SK-N-SH (cell line): ENCODE results near the gene MAPK10. TPM values are rescaled to one million over a fixed set of nuclear protein-coding genes. Genes with fewer than 3 reads are reported as not detected.

ENCODE experiments used
- CTCF ChIA-PET: fragments of 300-600, 350-600 bp; formaldehyde crosslinking; extraction: SDS; loops from one replicate; lab custom pipeline; 2021; lab: Yijun Ruan, JAX
- POLR2A ChIA-PET: fragments of 350-600 bp; sonication (Branson Sonifier 250); formaldehyde crosslinking; extraction: SDS; loops from one replicate; lab custom pipeline; 2020; ENCODE audit warnings: antibody characterized with exemption, inconsistent platforms; lab: Yijun Ruan, JAX
- DNase-seq: peaks from one replicate; pipeline ENCODE4 v3.0.0; 2012
- H2AFZ ChIP-seq: fragments of 200-600 bp; sonication (generic); 2 replicates; pipeline ENCODE4 v1.8.1; 2016; ENCODE audit warnings: antibody characterized with exemption, mild to moderate bottlenecking, low read depth
- H3F3A ChIP-seq: fragments of 200-600 bp; sonication (generic); replicated peaks from 2 replicates; pipeline ENCODE3; 2016; ENCODE audit warnings: antibody characterized with exemption, mild to moderate bottlenecking; ENCODE audit not compliant: insufficient read depth
- H3K27ac ChIP-seq, 2 experiments: fragments of 200-500 bp in 1 of 2; fragments of 200-600 bp in 1 of 2; sonication (Bioruptor generic) in 1 of 2; sonication (generic), shearing (Covaris generic) in 1 of 2; 2 replicates each; pipeline versions ENCODE4 v1.5.1 to v1.6.1; 2014 to 2016; ENCODE audit warnings: low read depth in 2 of 2, inconsistent platforms in 1 of 2, low read length in 1 of 2, mild to moderate bottlenecking in 1 of 2, mixed read lengths in 1 of 2
- H3K27me3 ChIP-seq: fragments of 200-600 bp; sonication (generic), shearing (Covaris generic); 2 replicates; pipeline ENCODE4 v1.6.1; 2016; ENCODE audit warnings: mixed run types; ENCODE audit not compliant: insufficient read depth
- H3K36me3 ChIP-seq, 2 experiments: fragments of 200-500 bp in 1 of 2; fragments of 200-600 bp in 1 of 2; sonication (Bioruptor generic) in 1 of 2; sonication (generic) in 1 of 2; replicated peaks in 1 of 2; 2 replicates each; pipeline versions ENCODE3 to v1.5.1; 2014 to 2016; ENCODE audit warnings: low read length in 1 of 2, mild to moderate bottlenecking in 1 of 2; ENCODE audit not compliant: insufficient read depth in 2 of 2, control insufficient read depth in 1 of 2
- H3K4me1 ChIP-seq, 2 experiments: fragments of 200-500 bp in 1 of 2; fragments of 200-600 bp in 1 of 2; sonication (Bioruptor generic) in 1 of 2; sonication (generic), shearing (Covaris generic) in 1 of 2; 2 replicates each; pipeline versions ENCODE4 v1.5.1 to v1.6.1; 2014 to 2016; ENCODE audit warnings: low read depth in 1 of 2, low read length in 1 of 2, mixed run types in 1 of 2; ENCODE audit not compliant: insufficient read depth in 2 of 2, control insufficient read depth in 1 of 2
- H3K4me2 ChIP-seq: fragments of 200-600 bp; sonication (generic), shearing (Covaris generic); 2 replicates; pipeline ENCODE4 v1.6.1; 2017; ENCODE audit warnings: mixed run types
- H3K4me3 ChIP-seq, 2 experiments: fragments of 200-500 bp in 1 of 2; fragments of 200-600 bp in 1 of 2; sonication (Bioruptor generic) in 1 of 2; sonication (generic), shearing (Covaris generic) in 1 of 2; 2 replicates each; pipeline versions ENCODE4 v1.5.1 to v1.8.1; 2014 to 2016; ENCODE audit warnings: low read depth in 2 of 2, inconsistent platforms in 1 of 2, low read length in 1 of 2, mild to moderate bottlenecking in 1 of 2, mixed read lengths in 1 of 2, moderate library complexity in 1 of 2
- H3K79me2 ChIP-seq: fragments of 200-600 bp; sonication (generic); 2 replicates; pipeline ENCODE4 v1.8.1; 2017; ENCODE audit warnings: mild to moderate bottlenecking; ENCODE audit not compliant: insufficient read depth
- H3K9ac ChIP-seq: fragments of 200-600 bp; sonication (generic); 2 replicates; pipeline ENCODE4 v1.6.1; 2017; ENCODE audit warnings: mixed run types
- H3K9me2 ChIP-seq: fragments of 200-600 bp; sonication (generic); 2 replicates; pipeline ENCODE4 v1.6.1; 2017; ENCODE audit warnings: mixed run types
- H3K9me3 ChIP-seq: fragments of 200-600 bp; sonication (generic); 2 replicates; pipeline ENCODE4 v1.6.1; 2017; ENCODE audit warnings: mixed run types, mild to moderate bottlenecking, moderate library complexity
- H4K20me1 ChIP-seq: fragments of 200-600 bp; sonication (generic); 2 replicates; pipeline ENCODE4 v1.6.1; 2017; ENCODE audit warnings: mild to moderate bottlenecking, mixed run types; ENCODE audit not compliant: insufficient read depth
- FOSL2 ChIP-seq: IDR thresholded peaks from 2 replicates; pipeline ENCODE4 v1.4.0; 2012; ENCODE audit warnings: low read depth, mild to moderate bottlenecking, moderate library complexity, borderline replicate concordance
- FOXJ3 ChIP-seq: sonication (generic); formaldehyde crosslinking; IDR thresholded peaks from 2 replicates; pipeline ENCODE4 v1.5.1; 2020; ENCODE audit warnings: mild to moderate bottlenecking, missing genetic modification reagents
- FOXM1 ChIP-seq: IDR thresholded peaks from 2 replicates; pipeline ENCODE4 v1.4.0; 2012; ENCODE audit warnings: low read depth, mild to moderate bottlenecking
- MAX ChIP-seq: IDR thresholded peaks from 2 replicates; pipeline ENCODE4 v1.4.0; 2012; ENCODE audit warnings: low read depth
- RCOR1 ChIP-seq: fragments of 150-350 bp; IDR thresholded peaks from 2 replicates; pipeline ENCODE4 v1.6.1; 2017; ENCODE audit warnings: antibody characterized with exemption, low read length
- REST ChIP-seq: IDR thresholded peaks from 2 replicates; pipeline ENCODE4 v1.6.1; 2012; ENCODE audit warnings: mild to moderate bottlenecking, low read depth, low read length, moderate library complexity
- RFX5 ChIP-seq: IDR thresholded peaks from 2 replicates; pipeline ENCODE4 v1.6.1; 2012; ENCODE audit warnings: mild to moderate bottlenecking, improper control_type of control experiment, low read length
- RXRA ChIP-seq: IDR thresholded peaks from 2 replicates; pipeline ENCODE4 v1.4.0; 2012; ENCODE audit warnings: low read depth, mild to moderate bottlenecking, borderline replicate concordance
- WGBS: methylation state at CpG from one replicate; pipeline ENCODE4 v1.1.6; 2017; ENCODE audit warnings: low lambda C conversion rate; 5-methylcytosine and 5-hydroxymethylcytosine counted together
- polyA plus RNA-seq, 3 experiments: library from polyadenylated mRNA; depleted of rRNA; stranded (reverse); fragments of >200 nt; gene quantifications; 2 replicates each; pipeline ENCODE4 v1.2.3, GENCODE V29; 2012

MAPK10 gene
- polyA plus RNA-seq, 1 of the 3 experiments (the other 2 are of a cell fraction) = 8.1 TPM

- no peaks in the 10 kb centered on the region for H3K9me2 ChIP-seq
- no peak overlapping the region for H3K9ac ChIP-seq
- H3K4me1 ChIP-seq = peaks cover 0 to 12% of the 10 kb centered on the region in 2 experiments; a peak in 2 of 4 replicates
- CTCF ChIA-PET = interaction anchor here (0.9 to 1.2 kb wide), 2 partner anchors 29 to 217 kb away, joined by 3 read pairs; no protein-coding TSS in a partner anchor
- WGBS = 89% methylated on average over 5 of the region's 5 CpGs
- H3F3A ChIP-seq = no peaks in the 10 kb centered on the region
- TF ChIP-seq RFX5 (no peak), FOXM1 (no peak), MAX (no peak), FOSL2 (no peak)
- TF ChIP-seq, all 33 proteins: peak for 0
- Histone ChIP-seq H3K4me3 (no peak overlapping the region), H3K4me2 (no peak overlapping the region), H4K20me1 (no peaks in the 10 kb centered on the region), H3K36me3 (no peaks in the 10 kb centered on the region), H3K79me2 (no peaks in the 10 kb centered on the region), H3K27me3 (no peaks in the 10 kb centered on the region), H2AFZ (no peak overlapping the region), H3K9me3 (no peaks in the 10 kb centered on the region), H3K27ac (no peak overlapping the region)
- POLR2A ChIA-PET = no interaction called here
- DNase-seq = no peak
Measured at GRCh38 chr4:86279293-86279960, 80.4 kb downstream of the MAPK10 start.

GRCh38 chr4:86278126-86278525 is 81.7 kb downstream of the MAPK10 start:
- Histone ChIP-seq H3K4me3 (no peak overlapping the region), H3K36me3 (no peaks in the 10 kb centered on the region), H2AFZ (no peak overlapping the region), H4K20me1 (no peaks in the 10 kb centered on the region), H3K4me2 (no peak overlapping the region), H3K79me2 (no peaks in the 10 kb centered on the region), H3K9ac (no peak overlapping the region), H3K9me2 (no peaks in the 10 kb centered on the region), H3K4me1 (peaks cover 0 to 13% of the 10 kb centered on the region in 2 experiments; a peak in 2 of 4 replicates), H3K9me3 (no peaks in the 10 kb centered on the region), H3K27ac (no peak overlapping the region), H3K27me3 (no peaks in the 10 kb centered on the region), H3F3A (no peaks in the 10 kb centered on the region)
- 68% methylated on average over 2 of the region's 2 CpGs for WGBS
- POLR2A ChIA-PET = no interaction called here
- no peak for DNase-seq
- CTCF ChIA-PET = no interaction called here
- TF ChIP-seq RCOR1 = no peak
- TF ChIP-seq RXRA = no peak
- TF ChIP-seq FOXJ3 (CRISPR knock-in tag) = no peak
- no peak for TF ChIP-seq REST
